ENCODE results near the gene FAM171A1.
"Not testable (repeated sequence)": the region's sequence is repeated elsewhere in the genome, so short reads cannot be mapped to it uniquely, and the experiment has no call there.

The FAM171A1 gene

GRCh38 chr10:15344876-15345285 is 26.2 kb downstream of the FAM171A1 start:
- no peak for DNase-seq (ENCODE audit: low spot score)

DNA sequence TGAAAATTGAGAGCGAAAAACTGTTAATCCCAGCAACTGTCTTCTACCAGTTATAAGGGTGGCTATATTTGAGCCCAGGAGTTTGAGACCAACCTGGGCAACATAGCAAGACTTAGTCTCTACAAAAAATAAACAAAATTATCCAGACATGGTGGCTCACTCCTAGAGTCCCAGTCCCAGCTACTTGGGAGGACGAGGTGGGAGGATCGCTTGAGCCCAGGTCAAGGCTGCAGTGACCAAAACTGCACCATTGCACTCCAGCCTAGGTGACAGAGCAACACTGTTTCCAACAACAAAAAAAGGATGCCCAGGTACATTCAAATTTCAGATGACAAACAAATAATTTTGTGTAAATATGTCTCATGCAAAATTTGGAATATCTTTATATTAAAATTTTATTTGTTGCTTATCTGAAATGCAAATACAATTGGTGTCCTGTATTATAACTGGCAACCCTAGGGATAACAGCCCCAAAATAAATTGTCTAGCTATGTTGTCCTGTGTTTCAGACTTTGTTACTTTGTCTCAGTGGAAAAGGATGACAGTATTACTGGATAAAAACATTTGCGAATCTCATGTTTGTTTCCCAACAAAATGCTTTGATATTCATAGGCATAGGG is 26.7 kb downstream of the FAM171A1 start:
- no peak for DNase-seq (ENCODE audit: low spot score)

- no peak for DNase-seq (ENCODE audit: low spot score)
Measured at GRCh38 chr10:15342970-15343369, 28.1 kb downstream of the FAM171A1 start.

GRCh38 chr10:15341502-15342128 is 29.5 kb downstream of the FAM171A1 start:
- no peak for DNase-seq (ENCODE audit: low spot score)

DNA sequence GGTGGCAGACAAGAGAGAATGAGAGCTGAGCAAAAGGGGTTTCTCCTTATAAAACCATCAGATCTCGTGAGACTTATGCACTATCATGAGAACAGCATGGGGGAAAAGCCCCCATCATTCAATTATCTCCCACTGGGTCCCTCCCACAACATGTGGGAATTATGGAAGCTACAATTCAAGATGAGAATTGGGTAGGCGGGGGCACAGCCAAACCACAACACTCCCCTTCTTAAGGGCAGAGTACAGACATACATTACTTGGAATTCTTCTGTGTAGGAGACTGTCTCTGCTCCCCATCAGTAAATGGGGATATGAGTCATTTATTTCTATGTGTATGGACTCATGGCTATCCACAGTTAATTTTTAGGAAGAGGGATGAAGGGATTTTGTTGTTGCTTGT is 31.2 kb downstream of the FAM171A1 start:
- DNase-seq (ENCODE audit: low spot score): no peak

DNA sequence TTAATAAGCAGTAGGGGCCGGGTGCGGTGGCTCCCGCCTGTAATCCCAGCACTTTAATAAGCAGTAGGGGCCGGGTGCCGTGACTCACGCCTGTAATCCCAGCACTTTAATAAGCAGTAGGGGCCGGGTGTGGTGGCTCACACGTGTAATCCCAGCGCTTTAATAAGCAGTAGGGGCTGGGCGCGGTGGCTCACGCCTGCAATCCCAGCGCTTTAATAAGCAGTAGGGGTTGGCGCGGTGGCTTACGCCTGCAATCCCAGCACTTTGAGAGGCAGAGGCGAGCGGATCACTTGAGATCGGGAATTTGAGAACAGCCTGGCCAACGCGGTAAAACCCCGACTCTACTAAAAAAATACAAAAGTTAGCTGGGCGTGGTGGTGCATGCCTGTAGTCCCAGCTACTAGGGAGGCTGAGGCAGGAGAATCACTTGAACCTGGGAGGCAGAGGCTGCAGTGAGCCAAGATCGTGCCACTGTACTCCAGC is 33.6 kb downstream of the FAM171A1 start:
- DNase-seq (ENCODE audit: low spot score): not testable (repeated sequence)

GRCh38 chr10:15336211-15336610 is 34.9 kb downstream of the FAM171A1 start:
- DNase-seq (ENCODE audit: low spot score): no peak

- no peak for DNase-seq (ENCODE audit: low spot score)
Measured at GRCh38 chr10:15335508-15335907, 35.6 kb downstream of the FAM171A1 start.

GRCh38 chr10:15334650-15335323 is 36.3 kb downstream of the FAM171A1 start:
- no peak for DNase-seq (ENCODE audit: low spot score)

GRCh38 chr10:15333909-15334649 is 37.0 kb downstream of the FAM171A1 start:
- DNase-seq (ENCODE audit: low spot score): no peak

GRCh38 chr10:15333181-15333580 is 37.9 kb downstream of the FAM171A1 start:
- not testable (repeated sequence) for DNase-seq (ENCODE audit: low spot score)

- DNase-seq (ENCODE audit: low spot score): no peak
Measured at GRCh38 chr10:15331461-15331860, 39.6 kb downstream of the FAM171A1 start.

DNA sequence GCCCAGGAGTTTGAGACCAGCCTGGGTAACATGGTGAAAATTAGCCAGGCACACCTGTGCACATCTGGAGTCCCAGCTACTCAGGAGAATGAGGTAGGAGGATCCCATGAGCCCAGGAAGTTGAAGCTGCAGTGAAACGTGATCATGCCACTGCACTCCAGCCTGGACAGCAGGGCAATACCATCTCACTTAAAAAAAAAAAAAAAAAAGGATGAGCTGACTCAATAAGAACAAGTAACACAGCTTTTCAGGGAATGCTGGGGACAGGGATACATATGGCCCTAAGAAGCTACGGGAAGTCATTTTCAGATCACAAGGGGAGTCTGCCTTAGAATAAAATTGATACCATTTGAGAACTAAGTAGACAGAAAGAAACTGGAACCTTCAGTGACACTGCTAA is 41.7 kb downstream of the FAM171A1 start:
- no peak for DNase-seq (ENCODE audit: low spot score)

DNA sequence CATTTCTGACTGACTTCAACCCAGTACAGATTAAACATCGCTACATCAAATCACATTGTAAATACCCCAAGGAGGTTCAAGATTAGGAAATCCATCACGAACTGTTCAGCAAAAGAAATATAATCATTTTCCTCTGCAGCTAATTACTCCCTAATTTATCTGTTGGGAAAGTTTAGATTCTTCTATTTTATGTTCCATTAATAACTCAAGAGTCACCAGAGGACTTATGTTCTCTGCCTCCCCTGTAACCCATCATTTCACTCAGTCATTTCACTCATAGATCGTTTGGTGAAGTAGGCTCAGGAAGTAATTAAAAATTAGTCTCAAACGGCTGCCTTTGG is 45.2 kb downstream of the FAM171A1 start:
- no peak for DNase-seq (ENCODE audit: low spot score)

DNA sequence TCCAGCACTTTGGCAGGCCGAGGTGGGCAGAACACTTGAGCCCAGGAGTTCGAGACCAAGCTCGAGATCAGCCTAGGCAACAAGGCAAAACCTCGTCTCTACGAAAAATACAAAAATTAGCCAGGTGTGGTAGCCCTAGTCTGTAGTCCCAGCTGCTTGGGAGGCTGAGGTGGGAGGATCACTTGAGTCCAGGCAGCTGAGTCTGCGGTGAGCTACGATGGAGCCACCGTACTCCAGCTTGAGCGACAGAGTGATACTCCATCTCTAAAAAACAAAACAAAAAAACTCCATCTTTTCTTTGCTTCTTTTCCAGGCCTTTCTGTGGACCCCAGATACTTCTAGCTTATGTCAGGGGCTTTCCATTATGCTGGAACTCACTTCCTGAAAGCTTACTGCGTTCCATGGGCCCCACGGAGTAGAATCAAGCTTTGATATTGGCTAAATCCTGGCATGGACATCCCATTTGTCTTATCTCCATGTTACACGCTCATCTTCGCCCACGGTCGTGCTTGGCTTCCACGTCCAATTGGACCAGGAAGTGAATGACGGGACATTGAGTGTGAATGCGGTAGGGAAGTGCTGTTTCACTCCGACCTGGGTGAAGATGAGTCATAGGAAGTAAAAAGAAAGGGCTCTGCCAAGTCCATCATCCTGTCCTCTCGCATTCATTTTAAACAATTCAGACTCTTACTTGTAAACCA is 45.7 kb downstream of the FAM171A1 start:
- DNase-seq (ENCODE audit: low spot score): no peak

- no peak for DNase-seq (ENCODE audit: low spot score)
Measured at GRCh38 chr10:15324611-15325010, 46.5 kb downstream of the FAM171A1 start.

DNA sequence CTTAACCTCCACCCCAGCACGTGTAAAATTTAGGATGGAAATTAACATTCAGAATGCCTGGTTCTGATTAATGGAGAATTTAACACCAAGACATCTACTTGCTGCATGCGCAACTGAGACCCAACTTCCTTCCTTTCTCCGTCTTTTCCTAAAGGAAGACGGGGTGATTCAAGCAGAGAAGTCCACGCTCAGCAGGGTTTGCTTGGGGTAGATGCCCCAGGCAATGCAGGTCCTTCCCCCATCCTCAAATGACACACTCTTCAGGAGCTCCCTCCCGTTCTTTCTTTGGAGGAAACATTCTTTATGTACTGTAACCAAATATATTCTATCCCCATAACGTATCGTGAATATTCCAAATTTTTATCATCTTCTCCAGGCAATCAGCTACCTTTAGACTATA is 47.0 kb downstream of the FAM171A1 start:
- DNase-seq (ENCODE audit: low spot score): no peak

DNA sequence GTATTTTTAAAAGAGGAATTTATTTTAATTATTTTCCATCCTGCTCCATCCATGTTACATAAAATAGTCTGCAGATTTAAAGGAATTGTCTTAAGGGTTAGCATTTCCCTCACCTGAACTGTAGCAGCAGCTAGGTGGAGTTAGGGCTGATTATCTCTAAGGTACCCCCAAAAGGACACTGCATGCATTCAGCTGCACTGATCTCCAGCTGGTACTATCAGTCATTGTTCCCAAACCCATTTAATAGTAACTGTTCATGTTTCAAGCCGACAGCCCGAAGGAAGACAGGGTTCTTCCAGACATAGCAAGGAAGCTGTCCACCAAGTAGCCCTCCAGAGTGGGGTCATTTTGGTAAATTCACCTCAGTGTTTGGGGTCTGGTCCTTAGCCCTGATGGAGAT is 48.7 kb downstream of the FAM171A1 start:
- DNase-seq (ENCODE audit: low spot score): no peak

GRCh38 chr10:15321431-15322341 is 49.4 kb downstream of the FAM171A1 start:
- no peak for DNase-seq (ENCODE audit: low spot score)

DNA sequence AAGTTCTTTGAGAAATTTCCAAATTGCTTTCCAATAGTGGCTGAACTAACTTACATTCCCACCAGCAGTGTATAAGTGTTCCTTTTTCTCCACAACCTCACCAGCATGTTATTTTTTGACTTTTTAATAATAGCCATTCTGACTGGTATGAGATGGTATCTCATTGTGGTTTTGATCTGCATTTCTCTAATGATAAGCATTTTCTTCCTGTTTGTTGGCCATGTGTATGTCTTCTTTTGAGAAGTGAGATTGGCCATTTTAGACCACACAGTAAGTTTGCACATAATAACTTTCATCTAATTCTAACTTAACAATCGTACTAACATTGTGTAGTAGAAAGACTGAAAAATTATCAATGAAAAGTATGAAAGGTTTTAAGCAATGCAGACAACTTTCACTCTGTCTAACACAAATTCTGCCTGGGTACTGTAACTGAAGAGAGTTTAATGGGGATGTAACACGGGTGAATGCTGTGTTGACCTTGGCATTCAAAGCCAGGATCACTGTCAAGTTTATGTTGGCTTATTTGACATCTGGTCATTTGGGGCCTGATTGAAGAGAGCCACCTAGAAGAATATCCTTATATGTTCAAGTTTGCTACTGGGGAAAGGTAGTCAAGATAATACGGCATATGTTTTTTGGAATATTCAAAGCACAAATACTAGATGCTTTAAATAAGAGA is 50.4 kb downstream of the FAM171A1 start:
- DNase-seq (ENCODE audit: low spot score): no peak

Data from CD4-positive, alpha-beta T cell treated with Interleukin-6 at 100 ng/mL for 8 hours (primary cell).